Measurements from ENCODE around the gene RAB44.

The RAB44 gene

GRCh38 chr6:36668591-36668990 is 29.0 kb upstream of the RAB44 start:
- DNase-seq: no peak

GRCh38 chr6:36669002-36669401 is 28.6 kb upstream of the RAB44 start:
- no peak for DNase-seq

GRCh38 chr6:36670271-36670670 is 27.4 kb upstream of the RAB44 start:
- DNase-seq: no peak

- no peak for DNase-seq
Measured at GRCh38 chr6:36671687-36672375, 25.8 kb upstream of the RAB44 start.

- no peak for DNase-seq
Measured at GRCh38 chr6:36673882-36674281, 23.7 kb upstream of the RAB44 start.

- no peak for DNase-seq
Measured at GRCh38 chr6:36674942-36675341, 22.7 kb upstream of the RAB44 start.

- no peak for DNase-seq
Measured at GRCh38 chr6:36676141-36677058, 21.2 kb upstream of the RAB44 start.

GRCh38 chr6:36677059-36677749 is 20.4 kb upstream of the RAB44 start:
- DNase-seq: no peak

GRCh38 chr6:36677753-36678487 is 19.7 kb upstream of the RAB44 start:
- DNase-seq: no peak

- DNase-seq: peak; percentile 56
Measured at GRCh38 chr6:36678488-36679042, 19.1 kb upstream of the RAB44 start, which contains the start of gene CDKN1A. CDKN1A (plus strand) TSS chr6:36678714; CDS start chr6:36684102, 5,388 bp downstream.

- peak; percentile 11 for DNase-seq
Measured at GRCh38 chr6:36679043-36679833, 18.4 kb upstream of the RAB44 start.

- peak; percentile 7 for DNase-seq
Measured at GRCh38 chr6:36682328-36683144, 15.1 kb upstream of the RAB44 start.

GRCh38 chr6:36683145-36683655 is 14.4 kb upstream of the RAB44 start:
- no peak for DNase-seq

GRCh38 chr6:36683656-36684446 is 13.8 kb upstream of the RAB44 start:
- no peak for DNase-seq

- DNase-seq: no peak
Measured at GRCh38 chr6:36684447-36684812, 13.2 kb upstream of the RAB44 start.

GRCh38 chr6:36685166-36685924 is 12.3 kb upstream of the RAB44 start:
- DNase-seq: no peak

GRCh38 chr6:36685926-36686667 is 11.5 kb upstream of the RAB44 start:
- no peak for DNase-seq
